Chondrocyte (in vitro differentiated cells): Measurements from ENCODE around the gene TKFC. TPM values are rescaled to one million over a fixed set of nuclear protein-coding genes. Genes with fewer than 3 reads are reported as not detected.
A peak's percentile ranks its signal among the peaks of the same experiment; 100 is the strongest.

ENCODE experiments used
- DNase-seq: peaks from one replicate; pipeline ENCODE4 v3.0.0; 2021; ENCODE audit warnings: mixed read lengths, low spot score
- H3K27ac Mint-ChIP-seq: one replicate; pipeline ENCODE4 v1.8.0; 2021; ENCODE audit warnings: mild to moderate bottlenecking, moderate library complexity, mixed read lengths; ENCODE audit not compliant: unreplicated experiment
- H3K27me3 Mint-ChIP-seq: 2 replicates; pipeline ENCODE4 v1.8.0; 2021; ENCODE audit warnings: low read depth, mixed read lengths
- H3K36me3 Mint-ChIP-seq: 2 replicates; pipeline ENCODE4 v1.8.0; 2021; ENCODE audit warnings: low read depth, mixed read lengths
- H3K4me1 Mint-ChIP-seq: 2 replicates; pipeline ENCODE4 v1.8.0; 2021; ENCODE audit warnings: low read depth, mild to moderate bottlenecking, mixed read lengths
- H3K4me3 Mint-ChIP-seq: one replicate; pipeline ENCODE4 v1.8.0; 2021; ENCODE audit warnings: mild to moderate bottlenecking, moderate library complexity, mixed read lengths; ENCODE audit not compliant: unreplicated experiment
- H3K9me3 Mint-ChIP-seq: 2 replicates; pipeline ENCODE4 v1.8.0; 2021; ENCODE audit warnings: low read depth, mixed read lengths
- CTCF ChIP-seq: fragments of 200-600 bp; sonication (generic); IDR thresholded peaks from 2 replicates; pipeline ENCODE4 v1.5.0; 2021; ENCODE audit warnings: antibody characterized with exemption, mild to moderate bottlenecking, moderate library complexity
- total RNA-seq: library from RNA; stranded (reverse); gene quantifications from 3 replicates; pipeline ENCODE4 v1.2.1, GENCODE V29; 2021

The TKFC gene
- total RNA-seq, 1 donor from 2014 or later = 32.2 TPM

DNA sequence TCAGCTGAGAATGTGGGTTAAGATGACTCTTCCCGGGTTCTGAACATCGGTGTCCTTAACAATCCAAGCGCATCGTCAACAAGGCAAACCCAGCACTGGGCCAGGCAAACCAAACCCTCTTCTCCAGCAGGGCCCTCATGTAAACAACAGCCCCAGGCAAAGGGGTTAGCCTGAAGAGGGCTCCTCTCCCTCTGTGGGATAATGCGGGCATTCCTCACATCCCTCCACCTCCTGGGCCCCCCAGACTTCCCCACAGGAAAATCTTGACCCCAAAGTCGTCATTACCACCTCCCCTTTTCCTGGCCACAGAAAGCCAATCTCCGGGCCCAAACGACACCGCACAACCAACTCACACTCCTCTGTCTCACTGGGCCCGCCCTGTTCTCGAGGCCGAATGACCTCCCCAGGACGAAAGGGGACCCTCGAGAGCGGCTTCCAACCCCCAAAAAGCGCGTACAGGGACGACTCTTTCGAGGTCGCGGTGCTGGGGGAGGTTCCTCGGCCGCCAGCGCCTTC, 689 bp upstream of the TKFC start:
- no peak for TF ChIP-seq CTCF
- peaks cover 58% of the 10 kb centered on the region for H3K4me1 Mint-ChIP-seq
- no peaks in the 10 kb centered on the region for H3K27me3 Mint-ChIP-seq
- H3K9me3 Mint-ChIP-seq = no peaks in the 10 kb centered on the region
- DNase-seq = no peak
- H3K36me3 Mint-ChIP-seq = peaks cover 15% of the 10 kb centered on the region
- H3K27ac Mint-ChIP-seq = peak overlapping the region; percentile 90
- H3K4me3 Mint-ChIP-seq = peak overlapping the region; percentile 95

- H3K9me3 Mint-ChIP-seq = no peaks in the 10 kb centered on the region
- H3K27me3 Mint-ChIP-seq = no peaks in the 10 kb centered on the region
- peaks cover 46% of the 10 kb centered on the region for H3K4me1 Mint-ChIP-seq
- peaks cover 13% of the 10 kb centered on the region for H3K36me3 Mint-ChIP-seq
- H3K4me3 Mint-ChIP-seq = peak overlapping the region; percentile 95
- TF ChIP-seq CTCF = no peak
- H3K27ac Mint-ChIP-seq = peak overlapping the region; percentile 90
- no peak for DNase-seq
These were observed 764 bp downstream of the TKFC start for GRCh38 chr11:61333550-61334433.

DNA sequence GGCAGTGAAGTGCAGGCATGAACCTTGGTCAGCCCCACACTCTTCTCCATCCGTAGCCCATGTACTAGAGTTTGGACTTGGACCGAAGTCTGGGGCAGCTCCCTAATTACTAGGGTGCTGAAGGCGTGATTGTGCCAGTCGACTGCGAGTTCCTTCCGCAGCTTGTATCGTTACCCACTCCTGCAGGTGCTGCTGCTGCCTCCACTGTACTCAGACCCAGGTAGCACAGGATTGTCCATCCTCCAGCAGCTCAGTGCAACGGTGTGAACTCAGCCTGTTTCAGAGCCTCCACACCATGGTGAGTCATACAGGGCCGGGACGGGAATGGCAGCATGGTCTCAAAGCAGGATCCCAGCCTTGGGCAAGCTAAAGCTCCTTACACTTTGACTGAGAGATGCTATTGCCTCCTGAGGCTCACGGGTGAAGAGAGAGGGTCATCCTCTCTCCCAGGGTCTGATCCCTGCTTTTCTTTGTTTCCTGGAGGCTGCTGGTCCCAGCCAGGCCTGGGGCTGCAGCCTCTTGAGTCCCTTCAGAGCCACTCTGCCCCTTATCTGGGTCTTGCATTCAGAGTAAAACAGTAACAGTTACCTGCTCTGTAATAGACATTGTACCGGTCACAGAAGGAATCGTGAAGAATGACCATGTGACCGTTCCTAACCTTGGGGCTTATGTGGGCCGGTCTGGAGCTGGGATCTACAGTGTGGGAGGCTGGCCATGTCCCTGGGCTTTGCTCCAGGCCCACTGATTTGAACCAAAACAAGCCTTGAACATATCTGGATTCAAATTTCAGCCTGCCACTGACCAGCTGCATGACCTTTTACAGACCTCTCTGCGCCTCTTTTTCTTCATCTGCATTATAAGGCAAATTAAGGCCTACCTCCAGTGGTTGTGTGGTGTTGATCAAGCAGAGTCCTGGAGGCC, 1.7 kb downstream of the TKFC start:
- H3K27ac Mint-ChIP-seq = peak overlapping the region; percentile 49
- no peaks in the 10 kb centered on the region for H3K9me3 Mint-ChIP-seq
- DNase-seq = no peak
- no peak for TF ChIP-seq CTCF
- H3K27me3 Mint-ChIP-seq = no peaks in the 10 kb centered on the region
- H3K36me3 Mint-ChIP-seq = peaks cover 8% of the 10 kb centered on the region
- H3K4me3 Mint-ChIP-seq = peak overlapping the region; percentile 10
- H3K4me1 Mint-ChIP-seq = peaks cover 38% of the 10 kb centered on the region

- Mint-ChIP-seq H3K27ac (no peak overlapping the region), H3K4me1 (peaks cover 32% of the 10 kb centered on the region), H3K9me3 (no peaks in the 10 kb centered on the region), H3K4me3 (no peak overlapping the region), H3K27me3 (no peaks in the 10 kb centered on the region), H3K36me3 (peaks cover 4% of the 10 kb centered on the region)
- TF ChIP-seq CTCF = no peak
- DNase-seq = no peak
These were observed 2.3 kb downstream of the TKFC start for GRCh38 chr11:61335355-61335710.
